Measurements from ENCODE around the gene THBS1.

THBS1 gene

GRCh38 chr15:39623529-39623931 is 42.7 kb downstream of the THBS1 start:
- Histone ChIP-seq H3K27me3 (ENCODE audit: control insufficient read depth, insufficient read depth, low read length) (no peaks in the 10 kb centered on the region), H3K27ac (no peak overlapping the region), H3K4me2 (ENCODE audit: low read length) (no peak overlapping the region), H3K9ac (no peak overlapping the region), H3K9me3 (ENCODE audit: control insufficient read depth, low read length) (no peaks in the 10 kb centered on the region), H2AFZ (no peak overlapping the region), H3K4me1 (no peaks in the 10 kb centered on the region), H3K4me3 (ENCODE audit: low read depth, low read length) (no peak overlapping the region), H3K36me3 (ENCODE audit: control insufficient read depth, insufficient read depth, low read length) (no peaks in the 10 kb centered on the region), H3K79me2 (no peaks in the 10 kb centered on the region)
- TF ChIP-seq CTCF (IDR thresholded peaks at IDR 0.05) = no peak

- Histone ChIP-seq H3K27me3 (ENCODE audit: control insufficient read depth, insufficient read depth, low read length) (no peaks in the 10 kb centered on the region), H2AFZ (no peak overlapping the region), H3K4me1 (no peaks in the 10 kb centered on the region), H3K4me2 (ENCODE audit: low read length) (no peak overlapping the region), H3K9me3 (ENCODE audit: control insufficient read depth, low read length) (no peaks in the 10 kb centered on the region), H3K4me3 (ENCODE audit: low read depth, low read length) (no peak overlapping the region), H3K27ac (no peak overlapping the region), H3K79me2 (no peaks in the 10 kb centered on the region), H3K9ac (no peak overlapping the region), H3K36me3 (ENCODE audit: control insufficient read depth, insufficient read depth, low read length) (no peaks in the 10 kb centered on the region)
- TF ChIP-seq CTCF (IDR thresholded peaks at IDR 0.05) = no peak
Observed at GRCh38 chr15:39624806-39625205, 43.9 kb downstream of the THBS1 start.

- no peaks in the 10 kb centered on the region for H3K4me1 ChIP-seq
Observed at GRCh38 chr15:39625451-39625850, 44.6 kb downstream of the THBS1 start.

GRCh38 chr15:39625856-39626255 is 45.0 kb downstream of the THBS1 start:
- Histone ChIP-seq H3K36me3 (ENCODE audit: control insufficient read depth, insufficient read depth, low read length) (no peaks in the 10 kb centered on the region), H3K4me1 (no peaks in the 10 kb centered on the region), H2AFZ (no peak overlapping the region), H3K9me3 (ENCODE audit: control insufficient read depth, low read length) (no peaks in the 10 kb centered on the region), H3K9ac (no peak overlapping the region), H3K79me2 (no peaks in the 10 kb centered on the region), H3K4me2 (ENCODE audit: low read length) (no peak overlapping the region), H3K4me3 (ENCODE audit: low read depth, low read length) (no peak overlapping the region), H3K27me3 (ENCODE audit: control insufficient read depth, insufficient read depth, low read length) (no peaks in the 10 kb centered on the region), H3K27ac (no peak overlapping the region)
- TF ChIP-seq CTCF (IDR thresholded peaks at IDR 0.05) = no peak

More at GRCh38 chr15:39625451-39625850, 44.6 kb downstream of the THBS1 start:
- Histone ChIP-seq H2AFZ (no peak overlapping the region), H3K36me3 (ENCODE audit: control insufficient read depth, insufficient read depth, low read length) (no peaks in the 10 kb centered on the region), H3K27me3 (ENCODE audit: control insufficient read depth, insufficient read depth, low read length) (no peaks in the 10 kb centered on the region), H3K79me2 (no peaks in the 10 kb centered on the region), H3K4me3 (ENCODE audit: low read depth, low read length) (no peak overlapping the region), H3K9ac (no peak overlapping the region), H3K27ac (no peak overlapping the region), H3K9me3 (ENCODE audit: control insufficient read depth, low read length) (no peaks in the 10 kb centered on the region), H3K4me2 (ENCODE audit: low read length) (no peak overlapping the region)
- TF ChIP-seq CTCF (IDR thresholded peaks at IDR 0.05) = no peak

GRCh38 chr15:39627451-39628143 is 46.7 kb downstream of the THBS1 start:
- Histone ChIP-seq H3K9ac (no peak overlapping the region), H3K36me3 (ENCODE audit: control insufficient read depth, insufficient read depth, low read length) (no peaks in the 10 kb centered on the region), H2AFZ (no peak overlapping the region), H3K27me3 (ENCODE audit: control insufficient read depth, insufficient read depth, low read length) (no peaks in the 10 kb centered on the region), H3K4me1 (no peaks in the 10 kb centered on the region), H3K27ac (no peak overlapping the region), H3K9me3 (ENCODE audit: control insufficient read depth, low read length) (no peaks in the 10 kb centered on the region), H3K4me3 (ENCODE audit: low read depth, low read length) (no peak overlapping the region), H3K79me2 (no peaks in the 10 kb centered on the region), H3K4me2 (ENCODE audit: low read length) (no peak overlapping the region)
- no peak for TF ChIP-seq CTCF (IDR thresholded peaks at IDR 0.05)

Data from parathyroid adenoma (tissue), 2 donors.